Endothelial cell of umbilical vein (primary cell): ENCODE results near the gene KIF26B. TPM values are rescaled to one million over a fixed set of nuclear protein-coding genes. Genes with fewer than 3 reads are reported as not detected.

Experiments used
- BruUV-seq: library from RNA; stranded (reverse); fragments of 400-500 nt; replicated peaks from 2 replicates; lab custom pipeline; 2021; lab: Mats Ljungman, UMichigan
- CTCF ChIA-PET: fragments of 300-600, 350-600 bp; sonication (Branson Sonifier 250); formaldehyde crosslinking; loops from one replicate; lab custom pipeline; 2021; ENCODE audit warnings: antibody characterized with exemption, inconsistent platforms; lab: Charles Lee
- POLR2A ChIA-PET: fragments of 300-600, 350-600 bp; sonication (Branson Sonifier 250); formaldehyde crosslinking; loops from one replicate; lab custom pipeline; 2021; ENCODE audit warnings: antibody characterized with exemption, inconsistent platforms; lab: Charles Lee
- DNase-seq: peaks from one replicate; pipeline ENCODE4 v3.0.0-alpha.2; 2011; ENCODE audit warnings: low read depth, low spot score
- FAIRE-seq: peaks from 2 replicates; lab custom pipeline; 2011; peaks lifted over from hg19 to GRCh38; lab: Jason Lieb, UNC
- H2AFZ ChIP-seq: 2 replicates; pipeline ENCODE4 v1.6.0; 2012; ENCODE audit warnings: low read depth, low read length, control low read depth, inconsistent platforms
- H3K27ac ChIP-seq: 2 replicates; pipeline ENCODE4 v1.5.1; 2011; ENCODE audit warnings: low read depth, mild to moderate bottlenecking, control low read depth, low read length, moderate library complexity; ENCODE audit not compliant: insufficient read depth
- H3K27me3 ChIP-seq, 2 experiments: 2 replicates each; pipeline versions ENCODE4 v1.6.0 to v1.6.1; 2011; ENCODE audit warnings: low read length in 2 of 2, mixed read lengths in 1 of 2; ENCODE audit not compliant: control insufficient read depth in 2 of 2, insufficient read depth in 2 of 2
- H3K36me3 ChIP-seq, 2 experiments: 2 replicates in 1 of 2; 3 replicates in 1 of 2; pipeline ENCODE4 v1.5.1; 2011; ENCODE audit warnings: low read length in 2 of 2, mild to moderate bottlenecking in 1 of 2, moderate library complexity in 1 of 2; ENCODE audit not compliant: control insufficient read depth in 2 of 2, insufficient read depth in 2 of 2; ENCODE audit errors: extremely low read depth in 1 of 2
- H3K4me1 ChIP-seq: 3 replicates; pipeline ENCODE4 v1.5.1; 2011; ENCODE audit warnings: mild to moderate bottlenecking, low read length; ENCODE audit not compliant: control insufficient read depth, insufficient read depth; ENCODE audit errors: extremely low read depth
- H3K4me2 ChIP-seq: 2 replicates; pipeline ENCODE4 v1.6.1; 2011; ENCODE audit warnings: low read length, control low read depth, mixed read lengths; ENCODE audit not compliant: insufficient read depth
- H3K4me3 ChIP-seq, 3 experiments: fragments of 200-600 bp in 1 of 3; sonication (generic), shearing (Covaris generic) in 1 of 3; replicated peaks in 1 of 3; 2 replicates each; pipeline ENCODE4 v1.5.1; 2011 to 2016; ENCODE audit warnings: control low read depth in 3 of 3, low read length in 3 of 3, mild to moderate bottlenecking in 2 of 3, inconsistent platforms in 1 of 3, low read depth in 1 of 3, moderate library complexity in 1 of 3; ENCODE audit not compliant: insufficient read depth in 1 of 3
- H3K79me2 ChIP-seq: 2 replicates; pipeline ENCODE4 v1.6.0; 2012; ENCODE audit warnings: low read length, inconsistent platforms; ENCODE audit not compliant: control insufficient read depth, insufficient read depth
- H3K9ac ChIP-seq: replicated peaks from 2 replicates; pipeline ENCODE3; 2011; ENCODE audit warnings: low read length, control low read depth; ENCODE audit not compliant: insufficient read depth; ENCODE audit errors: extremely low read depth
- H3K9me1 ChIP-seq: replicated peaks from 3 replicates; pipeline ENCODE4 v1.6.0; 2011; ENCODE audit warnings: mild to moderate bottlenecking, low read length; ENCODE audit not compliant: control insufficient read depth, insufficient read depth; ENCODE audit errors: extremely low read depth
- H3K9me3 ChIP-seq: replicated peaks from 2 replicates; pipeline ENCODE4 v1.5.1; 2012; ENCODE audit warnings: low read length, inconsistent platforms; ENCODE audit not compliant: control insufficient read depth, insufficient read depth
- H4K20me1 ChIP-seq: replicated peaks from 2 replicates; pipeline ENCODE3; 2011; ENCODE audit warnings: mild to moderate bottlenecking, low read length; ENCODE audit not compliant: control insufficient read depth, insufficient read depth; ENCODE audit errors: extremely low read depth
- EZH2 ChIP-seq: IDR thresholded peaks from 2 replicates; pipeline ENCODE4 v1.6.1; 2012; ENCODE audit warnings: borderline replicate concordance, low read depth, mild to moderate bottlenecking, moderate library complexity, low read length, inconsistent platforms; ENCODE audit not compliant: severe bottlenecking
- FOS ChIP-seq: IDR thresholded peaks from 2 replicates; pipeline ENCODE4 v1.6.1; 2011; ENCODE audit warnings: mild to moderate bottlenecking, low read length, moderate library complexity, borderline replicate concordance; ENCODE audit not compliant: insufficient read depth
- GATA2 ChIP-seq: IDR thresholded peaks from 2 replicates; pipeline ENCODE4 v1.7.0; 2011; ENCODE audit warnings: low read depth, mild to moderate bottlenecking, moderate library complexity, mixed read lengths, low read length; ENCODE audit not compliant: insufficient read length, insufficient read depth
- JUN ChIP-seq: IDR thresholded peaks from 2 replicates; pipeline ENCODE4 v1.6.1; 2011; ENCODE audit warnings: borderline replicate concordance, low read depth; ENCODE audit not compliant: insufficient read length, insufficient read depth
- MYC ChIP-seq: IDR thresholded peaks from one replicate; pipeline ENCODE4 v1.6.1; 2011; ENCODE audit warnings: mild to moderate bottlenecking, low read depth, low read length
- POLR2A ChIP-seq: IDR thresholded peaks from 2 replicates; pipeline ENCODE4 v1.6.1; 2012; ENCODE audit warnings: low read depth, mild to moderate bottlenecking, control low read depth, low read length
- POLR2AphosphoS5 ChIP-seq: IDR thresholded peaks from 2 replicates; pipeline ENCODE4 v1.6.1; 2012; ENCODE audit warnings: low read depth, mild to moderate bottlenecking, control low read depth, low read length, moderate library complexity; ENCODE audit not compliant: insufficient read depth
- dilution Hi-C: fragments of 300-500 bp; cut with MboI; formaldehyde crosslinking; loops from one replicate; pipeline ENCODE4 v1.15.0; 2019; ENCODE audit warnings: low sequenced_read_pairs; ENCODE audit not compliant: extremely low pct_ligation_motif_present
- intact Hi-C: fragments of 100-400 bp; cut with micrococcal nuclease; formaldehyde crosslinking; loops from one replicate; pipeline ENCODE4 v1.10.0; 2022
- polyA plus RNA-seq, 4 experiments: library from polyadenylated mRNA; depleted of rRNA in 3 of 4; stranded (reverse) in 3 of 4; unstranded in 1 of 4; fragments of >200 nt; gene quantifications; 2 replicates each; pipeline versions ENCODE4 v1.2.1 to v1.2.3, GENCODE V29; 2011 to 2012; ENCODE audit warnings: missing spikeins in 1 of 4
- total RNA-seq: library from RNA; stranded (reverse); gene quantifications from 2 replicates; pipeline ENCODE4 v1.2.3, GENCODE V29; 2021
- TF ChIP-seq, protein P1 (sequence below), 2 donors: IDR thresholded peaks; 1 replicate in 1 of 2; 2 replicates in 1 of 2; pipeline ENCODE4 v1.5.1; 2011; ENCODE audit warnings: low read length in 2 of 2, mild to moderate bottlenecking in 2 of 2, moderate library complexity in 2 of 2, control low read depth in 1 of 2, inconsistent platforms in 1 of 2, low read depth in 1 of 2; ENCODE audit not compliant: insufficient read depth in 1 of 2; ENCODE audit errors: extremely low read depth in 1 of 2
- TF ChIP-seq, protein P2 (sequence below): IDR thresholded peaks from 2 replicates; pipeline ENCODE4 v1.6.1; 2011; ENCODE audit not compliant: insufficient read depth, insufficient read length

The KIF26B gene
- total and polyA plus RNA-seq, 2 donors (not counting 3 experiments of a cell fraction or from before 2014, with no cell fraction given): 0.04 to 0.49 TPM

DNA sequence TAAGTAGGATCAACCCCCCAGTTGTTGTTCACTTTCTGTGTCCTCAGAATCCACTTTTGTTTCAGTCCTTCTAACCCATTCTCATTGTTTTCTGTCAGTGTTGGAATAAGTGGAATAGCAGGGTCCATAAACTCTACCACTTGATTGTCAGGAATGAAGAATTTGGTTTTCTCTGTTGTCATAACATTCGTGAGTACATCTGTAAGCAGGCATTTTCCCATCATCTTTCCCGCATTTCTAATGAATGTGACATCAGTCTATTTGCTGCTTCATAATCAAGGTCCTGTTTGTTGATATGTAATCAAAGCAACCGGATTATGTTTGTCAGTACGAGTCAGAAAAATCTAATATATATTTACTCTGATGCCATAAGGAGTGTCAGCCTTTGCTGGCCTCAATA, 147.1 kb downstream of the KIF26B start:
- intact Hi-C loops (no loop called here), dilution Hi-C loops (no loop called here)
- DNase-seq (no peak), FAIRE-seq (no peak)
- ChIA-PET CTCF (no interaction called here), POLR2A (no interaction called here)
- TF ChIP-seq, protein P1, sequence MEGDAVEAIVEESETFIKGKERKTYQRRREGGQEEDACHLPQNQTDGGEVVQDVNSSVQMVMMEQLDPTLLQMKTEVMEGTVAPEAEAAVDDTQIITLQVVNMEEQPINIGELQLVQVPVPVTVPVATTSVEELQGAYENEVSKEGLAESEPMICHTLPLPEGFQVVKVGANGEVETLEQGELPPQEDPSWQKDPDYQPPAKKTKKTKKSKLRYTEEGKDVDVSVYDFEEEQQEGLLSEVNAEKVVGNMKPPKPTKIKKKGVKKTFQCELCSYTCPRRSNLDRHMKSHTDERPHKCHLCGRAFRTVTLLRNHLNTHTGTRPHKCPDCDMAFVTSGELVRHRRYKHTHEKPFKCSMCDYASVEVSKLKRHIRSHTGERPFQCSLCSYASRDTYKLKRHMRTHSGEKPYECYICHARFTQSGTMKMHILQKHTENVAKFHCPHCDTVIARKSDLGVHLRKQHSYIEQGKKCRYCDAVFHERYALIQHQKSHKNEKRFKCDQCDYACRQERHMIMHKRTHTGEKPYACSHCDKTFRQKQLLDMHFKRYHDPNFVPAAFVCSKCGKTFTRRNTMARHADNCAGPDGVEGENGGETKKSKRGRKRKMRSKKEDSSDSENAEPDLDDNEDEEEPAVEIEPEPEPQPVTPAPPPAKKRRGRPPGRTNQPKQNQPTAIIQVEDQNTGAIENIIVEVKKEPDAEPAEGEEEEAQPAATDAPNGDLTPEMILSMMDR (IDR thresholded peaks at IDR 0.05; ENCODE audit: extremely low read depth in 1 of 2, insufficient read depth in 1 of 2, low read depth in 1 of 2, low read length in 2 of 2): no peak
- H3K4me2 ChIP-seq: no peak overlapping the region
- H3K4me1 ChIP-seq: no peaks in the 10 kb centered on the region
- no peak overlapping the region for H3K9ac ChIP-seq
- no peaks in the 10 kb centered on the region for H3K27me3 ChIP-seq
- H3K4me3 ChIP-seq: no peak overlapping the region
- H3K9me1 ChIP-seq: no peaks in the 10 kb centered on the region
- BruUV-seq: no TSS peak
- H3K9me3 ChIP-seq: no peaks in the 10 kb centered on the region
- H3K79me2 ChIP-seq: no peaks in the 10 kb centered on the region
- H2AFZ ChIP-seq: no peak overlapping the region
- no peaks in the 10 kb centered on the region for H4K20me1 ChIP-seq
- no peaks in the 10 kb centered on the region for H3K36me3 ChIP-seq
- H3K27ac ChIP-seq: no peak overlapping the region

DNA sequence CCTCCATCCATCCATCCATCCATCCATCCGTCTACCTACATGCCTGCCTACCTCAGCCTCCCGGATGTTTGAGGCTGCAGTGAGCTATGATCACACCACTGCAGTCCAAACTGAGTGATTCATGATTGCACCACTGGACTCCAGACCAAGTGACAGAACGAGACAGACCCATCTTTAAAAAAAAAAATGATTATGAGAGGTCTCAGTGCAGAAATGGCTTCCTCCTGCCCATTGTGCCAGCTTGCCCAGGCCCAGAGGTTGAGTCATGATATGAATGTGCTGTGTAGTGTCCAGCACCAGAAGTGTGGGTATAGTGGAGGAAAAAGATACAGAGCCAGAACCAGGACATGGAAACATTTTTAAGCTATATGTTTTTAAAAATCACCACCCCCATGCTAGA, 149.9 kb downstream of the KIF26B start:
- no peaks in the 10 kb centered on the region for H3K9me1 ChIP-seq
- H2AFZ ChIP-seq: no peak overlapping the region
- H4K20me1 ChIP-seq: no peaks in the 10 kb centered on the region
- no peak overlapping the region for H3K9ac ChIP-seq
- no peaks in the 10 kb centered on the region for H3K9me3 ChIP-seq
- H3K79me2 ChIP-seq: no peaks in the 10 kb centered on the region
- H3K4me2 ChIP-seq: no peak overlapping the region
- no peaks in the 10 kb centered on the region for H3K4me1 ChIP-seq
- DNase-seq: no peak
- no peaks in the 10 kb centered on the region for H3K36me3 ChIP-seq
- TF ChIP-seq MYC: no peak
- no peak for TF ChIP-seq FOS
- TF ChIP-seq JUN: no peak
- TF ChIP-seq, protein P2, sequence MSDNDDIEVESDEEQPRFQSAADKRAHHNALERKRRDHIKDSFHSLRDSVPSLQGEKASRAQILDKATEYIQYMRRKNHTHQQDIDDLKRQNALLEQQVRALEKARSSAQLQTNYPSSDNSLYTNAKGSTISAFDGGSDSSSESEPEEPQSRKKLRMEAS: no peak
- TF ChIP-seq EZH2: no peak
- TF ChIP-seq POLR2A: no peak
- no peak for TF ChIP-seq GATA2
- no peak for TF ChIP-seq POLR2AphosphoS5
- TF ChIP-seq, protein P1 (IDR thresholded peaks at IDR 0.05; ENCODE audit: extremely low read depth in 1 of 2, insufficient read depth in 1 of 2, low read depth in 1 of 2, low read length in 2 of 2): no peak
- H3K27me3 ChIP-seq: no peaks in the 10 kb centered on the region
- dilution Hi-C loops (no loop called here), intact Hi-C loops (no loop called here)
- H3K4me3 ChIP-seq: no peak overlapping the region
- BruUV-seq: no TSS peak
- H3K27ac ChIP-seq: no peak overlapping the region
- ChIA-PET CTCF (no interaction called here), POLR2A (no interaction called here)
- no peak for FAIRE-seq
